HG03064 (cell line): Measurements from ENCODE around the gene HFM1.

ENCODE experiments used
- ATAC-seq: cut with Tn5 transposase; IDR thresholded peaks from one replicate; pipeline ENCODE4 v1.9.1; 2021; ENCODE audit warnings: low read depth; ENCODE audit not compliant: unreplicated experiment

The HFM1 gene

DNA sequence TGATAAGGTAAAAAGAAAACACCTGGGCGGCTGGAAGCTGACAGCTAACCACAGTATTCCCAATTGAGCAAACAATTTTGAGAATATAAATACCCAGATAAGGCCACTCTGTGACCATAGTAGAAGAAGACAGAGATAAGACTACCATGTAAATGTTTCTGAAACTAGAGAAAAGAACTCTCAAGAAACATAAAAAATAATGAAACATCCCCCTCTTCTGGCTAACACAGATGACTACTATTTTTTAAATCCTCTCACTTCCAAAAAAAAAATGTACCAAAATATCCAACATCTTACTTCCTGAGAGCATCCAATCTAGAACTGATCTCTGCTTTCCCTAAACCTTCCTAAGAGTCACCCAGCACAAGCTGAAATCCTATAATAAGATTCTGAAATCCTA, 125.9 kb downstream of the HFM1 start:
- no peak for ATAC-seq

DNA sequence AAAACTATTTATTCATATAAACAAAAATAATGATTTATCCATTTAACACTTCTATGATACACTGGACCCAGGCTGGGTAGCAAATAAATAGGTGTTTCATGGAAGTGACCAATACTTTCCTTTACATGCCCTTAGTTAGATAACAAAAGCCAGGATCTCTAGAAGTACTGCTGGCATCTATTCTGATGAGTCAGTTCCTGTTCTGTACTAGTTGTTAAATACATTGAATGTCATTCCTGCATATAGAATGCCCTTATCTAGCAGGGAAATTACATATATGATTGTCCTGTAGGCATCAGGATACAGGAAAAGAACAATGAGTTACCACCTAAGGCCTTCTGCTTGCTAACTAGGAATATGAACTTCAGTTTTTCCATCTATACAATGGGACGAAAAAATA, 130.8 kb downstream of the HFM1 start:
- ATAC-seq: no peak

DNA sequence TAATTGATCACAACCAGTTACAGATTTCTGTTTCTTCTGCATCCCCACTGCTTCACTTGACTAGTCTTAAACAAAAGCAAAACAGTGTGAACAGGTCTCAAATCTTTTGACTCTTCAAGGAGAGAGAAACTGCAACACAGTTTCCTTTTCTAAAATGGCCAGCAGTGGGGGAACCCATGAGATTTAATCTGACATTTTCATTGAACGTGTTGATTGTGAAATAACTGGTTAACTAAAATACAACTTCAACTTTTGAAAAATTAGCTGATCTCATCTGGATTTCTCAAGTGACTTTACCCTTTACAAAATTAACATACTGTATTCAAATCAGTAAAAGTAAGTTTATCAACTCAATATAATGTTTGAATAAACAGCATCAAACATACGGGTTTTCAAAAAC, 143.0 kb downstream of the HFM1 start:
- ATAC-seq: no peak

DNA sequence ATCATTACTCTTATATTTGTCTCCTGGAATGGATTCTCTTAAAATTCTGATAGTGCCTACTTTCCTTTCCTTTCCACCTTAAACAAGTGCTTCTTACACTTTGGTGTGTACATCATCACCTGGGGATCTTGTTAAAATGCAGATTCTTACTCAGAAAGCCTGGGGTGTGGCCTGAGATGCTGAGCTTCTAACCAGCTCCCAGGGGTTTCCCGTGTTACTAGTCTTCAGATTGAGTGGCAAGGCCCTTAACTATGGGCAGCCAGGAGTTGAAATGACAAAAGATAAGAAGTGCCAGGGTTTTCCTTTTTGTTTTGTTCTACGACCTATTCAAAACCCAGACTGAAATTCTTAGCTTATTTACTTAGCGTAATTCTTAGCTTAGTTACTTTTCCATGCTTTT, 159.2 kb downstream of the HFM1 start:
- no peak for ATAC-seq

DNA sequence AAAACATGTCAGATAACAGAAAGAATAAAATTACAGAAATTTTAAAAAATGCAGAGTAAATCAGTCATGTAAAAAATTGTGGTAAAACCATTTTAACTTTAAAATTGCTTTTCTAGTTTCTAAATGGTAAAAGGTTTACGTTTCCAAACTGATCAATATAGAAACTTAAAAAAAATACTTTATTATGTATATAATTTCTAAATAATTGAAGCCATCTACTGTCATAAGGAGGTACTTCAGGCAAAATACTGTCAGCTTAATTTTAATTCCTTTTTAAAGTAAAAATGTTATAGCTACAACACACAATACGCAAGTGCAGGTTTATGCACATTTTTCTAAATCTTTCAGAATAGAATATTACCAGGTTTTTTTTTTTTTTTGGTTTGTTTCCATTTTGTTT, 159.9 kb downstream of the HFM1 start:
- no peak for ATAC-seq

DNA sequence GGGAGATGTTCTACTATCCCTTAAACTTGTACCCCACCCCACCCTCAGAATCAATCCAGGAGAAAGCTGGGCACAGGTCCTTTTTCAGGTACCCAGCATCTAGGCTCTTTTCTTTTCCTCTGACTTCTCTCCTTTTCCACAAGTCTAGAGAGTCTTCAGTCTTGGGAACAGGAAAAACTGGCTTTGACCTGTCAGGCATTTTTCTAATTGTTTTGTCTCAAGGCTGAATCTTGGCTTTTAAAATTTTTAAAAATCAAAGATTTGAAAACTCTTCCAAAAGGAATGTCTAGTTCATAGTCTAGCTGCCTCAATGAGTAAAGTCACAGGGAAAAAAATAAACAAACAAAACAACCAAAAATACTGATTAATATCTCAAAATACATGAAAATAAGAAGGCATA, 161.5 kb downstream of the HFM1 start:
- ATAC-seq: no peak

DNA sequence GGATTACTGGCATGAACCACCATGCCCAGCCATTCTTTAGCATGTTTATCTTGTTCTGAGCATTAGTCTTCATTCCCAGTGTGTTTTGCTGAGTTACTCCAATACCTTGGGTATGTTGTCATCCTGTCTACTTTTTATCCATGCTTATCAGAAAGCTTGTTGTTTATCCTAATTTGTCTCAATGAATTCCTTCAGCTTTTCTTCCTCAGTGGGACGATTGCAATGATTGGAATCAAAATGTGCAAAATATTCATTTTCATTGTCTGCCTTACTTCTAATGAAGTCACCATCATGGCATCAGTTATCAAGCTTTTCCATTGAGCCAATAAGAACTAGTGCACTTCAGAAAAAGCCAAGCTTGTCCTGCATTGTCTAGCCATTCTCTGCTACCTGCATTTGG, 170.5 kb downstream of the HFM1 start:
- ATAC-seq: no peak

DNA sequence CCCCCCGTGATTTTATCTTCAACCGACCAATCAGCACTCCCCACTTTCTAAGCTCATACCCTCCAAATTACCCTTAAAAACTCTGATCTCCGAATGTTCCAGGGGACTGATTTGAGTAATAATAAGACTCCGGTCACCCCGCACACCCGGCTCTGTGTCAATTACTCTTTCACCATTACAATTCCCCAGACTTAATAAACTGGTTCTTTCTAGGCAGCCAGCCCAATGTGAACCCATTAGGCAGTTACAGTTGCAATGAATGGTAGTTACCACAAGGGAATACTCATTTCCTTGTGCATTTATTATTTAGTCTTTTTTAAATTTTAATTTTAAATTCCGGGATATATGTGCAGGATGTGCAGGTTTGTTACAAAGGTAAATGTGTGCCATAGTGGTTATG, 177.9 kb downstream of the HFM1 start:
- no peak for ATAC-seq

DNA sequence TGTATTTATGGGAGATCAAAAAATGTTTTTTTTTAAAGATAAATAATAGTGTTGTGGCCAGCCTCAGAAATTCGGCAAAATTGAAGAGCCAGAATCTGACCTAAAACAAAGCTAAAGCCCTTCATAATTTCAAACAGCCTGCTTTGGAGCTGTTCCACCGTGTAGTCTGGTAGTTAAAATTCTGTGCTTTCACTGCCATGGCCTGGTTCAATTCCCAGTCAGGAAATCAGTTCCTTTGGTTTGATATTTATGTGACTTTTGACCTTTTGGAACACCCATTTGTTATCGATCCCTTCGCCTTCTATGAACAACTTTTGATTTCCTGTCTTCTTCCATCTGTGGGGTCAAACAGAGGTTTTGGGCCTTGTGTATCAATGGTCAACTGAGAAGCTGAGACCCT, 179.8 kb downstream of the HFM1 start:
- ATAC-seq: no peak

DNA sequence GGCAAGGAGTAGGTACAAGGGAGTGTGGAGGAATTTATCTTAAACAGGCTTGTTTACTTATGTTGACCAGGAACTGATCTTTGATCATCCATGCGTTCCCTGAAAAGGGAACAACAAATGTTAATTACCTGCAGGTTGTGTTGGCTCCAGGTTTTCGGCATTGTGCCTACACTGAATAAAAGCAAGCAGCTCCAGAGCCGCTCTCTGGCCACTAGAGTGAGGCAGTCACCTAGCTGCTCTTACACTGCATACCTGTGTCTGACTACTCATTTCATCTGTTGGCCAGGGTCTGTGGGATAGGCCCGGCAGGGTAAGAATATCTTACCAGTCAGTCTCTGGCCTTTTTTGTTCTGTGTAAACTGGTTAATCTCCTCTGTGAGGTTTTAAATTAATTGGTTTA, 183.6 kb downstream of the HFM1 start:
- ATAC-seq: no peak

DNA sequence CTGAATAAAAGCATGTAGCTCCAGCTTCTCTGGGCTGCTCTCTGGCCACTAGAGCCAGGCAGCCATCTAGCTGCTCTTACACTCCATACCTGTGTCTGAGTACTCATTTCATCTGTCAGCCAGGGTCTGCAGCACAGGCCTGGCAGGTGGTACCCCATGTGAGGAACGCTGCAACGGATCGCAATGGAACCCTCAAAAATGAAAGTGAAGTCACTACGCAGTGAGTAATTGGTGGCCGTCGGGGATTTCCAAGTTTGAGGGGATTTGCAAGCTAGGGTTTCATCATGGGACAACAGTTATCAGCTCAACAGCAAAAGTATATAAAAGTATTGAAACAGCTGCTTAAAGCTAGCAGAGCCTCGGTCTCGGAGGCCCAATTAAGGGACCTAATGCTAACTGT, 186.7 kb downstream of the HFM1 start:
- no peak for ATAC-seq
